ENCODE data around the gene CCL25. TPM values are rescaled to one million over a fixed set of nuclear protein-coding genes. Genes with fewer than 3 reads are reported as not detected.

Gene CCL25
- total and polyA plus RNA-seq, 2 of the 4 experiments (the other 2 are of a cell fraction) = not detected

DNA sequence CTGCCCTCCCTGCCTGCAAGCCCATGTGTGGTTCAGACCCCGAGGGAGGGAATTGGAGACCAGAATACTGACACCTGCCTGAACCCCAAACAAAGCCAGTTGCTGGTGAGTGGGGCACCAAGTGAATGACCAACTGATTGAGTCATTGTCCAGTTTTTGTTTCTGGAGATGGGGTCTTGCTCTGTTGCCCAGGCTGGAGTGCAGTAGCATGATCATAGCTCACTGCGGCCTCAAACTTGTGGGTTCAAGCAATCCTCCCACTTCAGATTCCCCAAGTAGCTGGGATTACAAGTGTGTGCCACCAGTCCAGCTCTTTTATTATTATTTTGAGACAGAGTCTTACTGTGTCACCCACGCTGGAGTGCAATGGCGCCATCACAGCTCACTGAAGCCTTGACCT, 4.0 kb downstream of the CCL25 start:
- intact Hi-C loops (cut with micrococcal nuclease) = no loop called here
- Histone ChIP-seq H2AK5ac (ENCODE audit: low read depth, low read length) (no peak overlapping the region), H3K9me1 (ENCODE audit: insufficient read depth, low read length) (no peaks in the 10 kb centered on the region), H3K27ac (ENCODE audit: insufficient read depth, low read length) (no peak overlapping the region), H3K4me1 (ENCODE audit: control insufficient read depth, insufficient read depth, low read length) (no peaks in the 10 kb centered on the region), H3K79me1 (ENCODE audit: low read depth in 1 of 2, low read length in 2 of 2) (no peaks in the 10 kb centered on the region), H2BK15ac (ENCODE audit: low read depth, low read length) (no peak overlapping the region), H3K9me3 (ENCODE audit: control insufficient read depth, insufficient read depth, low read length) (no peaks in the 10 kb centered on the region), H2BK5ac (ENCODE audit: low read depth, low read length, poor library complexity, severe bottlenecking) (no peak overlapping the region), H3K4me2 (ENCODE audit: low read depth, low read length) (no peak overlapping the region), H3K9ac (ENCODE audit: low read depth, low read length) (no peak overlapping the region), H3K27me3 (ENCODE audit: control insufficient read depth, insufficient read depth, low read length) (peaks cover 6% of the 10 kb centered on the region; the same call in 1 of the 2 replicates), H4K8ac (ENCODE audit: low read depth in 2 of 2, low read length in 2 of 2) (no peak overlapping the region), H4K91ac (ENCODE audit: insufficient read depth, low read depth, low read length) (no peak overlapping the region), H3K14ac (replicated peaks; ENCODE audit: low read depth, low read length) (no peak overlapping the region), H2BK20ac (ENCODE audit: low read depth, low read length) (no peak overlapping the region), H3K56ac (ENCODE audit: extremely low read depth, insufficient read depth, low read length) (no peak overlapping the region), H2AK9ac (replicated peaks; ENCODE audit: low read depth, low read length, poor library complexity) (no peak overlapping the region), H3K18ac (ENCODE audit: low read depth, low read length) (no peak overlapping the region), H4K5ac (ENCODE audit: low read depth, low read length) (no peak overlapping the region), H3K36me3 (ENCODE audit: control insufficient read depth, insufficient read depth, low read length) (no peaks in the 10 kb centered on the region), H2AFZ (replicated peaks; ENCODE audit: low read length, poor library complexity) (no peak overlapping the region), H3K4ac (ENCODE audit: low read depth, low read length) (no peak overlapping the region), H2BK120ac (ENCODE audit: low read depth, low read length) (no peak overlapping the region), H4K20me1 (ENCODE audit: insufficient read depth, low read length) (no peaks in the 10 kb centered on the region), H3K23ac (ENCODE audit: low read depth, low read length) (no peak overlapping the region), H3K4me3 (ENCODE audit: insufficient read depth, low read depth, low read length) (no peak overlapping the region)
- no peak for ATAC-seq (ENCODE audit: low read depth)
- ChIA-PET POLR2A (ENCODE audit: unreplicated experiment) (no interaction called here), CTCF (no interaction called here)
- no TSS peak for BruUV-seq (replicated peaks)
- in situ Hi-C loops (cut with MboI; ENCODE audit: low sequenced_read_pairs) = no loop called here
- TF ChIP-seq, protein P1, sequence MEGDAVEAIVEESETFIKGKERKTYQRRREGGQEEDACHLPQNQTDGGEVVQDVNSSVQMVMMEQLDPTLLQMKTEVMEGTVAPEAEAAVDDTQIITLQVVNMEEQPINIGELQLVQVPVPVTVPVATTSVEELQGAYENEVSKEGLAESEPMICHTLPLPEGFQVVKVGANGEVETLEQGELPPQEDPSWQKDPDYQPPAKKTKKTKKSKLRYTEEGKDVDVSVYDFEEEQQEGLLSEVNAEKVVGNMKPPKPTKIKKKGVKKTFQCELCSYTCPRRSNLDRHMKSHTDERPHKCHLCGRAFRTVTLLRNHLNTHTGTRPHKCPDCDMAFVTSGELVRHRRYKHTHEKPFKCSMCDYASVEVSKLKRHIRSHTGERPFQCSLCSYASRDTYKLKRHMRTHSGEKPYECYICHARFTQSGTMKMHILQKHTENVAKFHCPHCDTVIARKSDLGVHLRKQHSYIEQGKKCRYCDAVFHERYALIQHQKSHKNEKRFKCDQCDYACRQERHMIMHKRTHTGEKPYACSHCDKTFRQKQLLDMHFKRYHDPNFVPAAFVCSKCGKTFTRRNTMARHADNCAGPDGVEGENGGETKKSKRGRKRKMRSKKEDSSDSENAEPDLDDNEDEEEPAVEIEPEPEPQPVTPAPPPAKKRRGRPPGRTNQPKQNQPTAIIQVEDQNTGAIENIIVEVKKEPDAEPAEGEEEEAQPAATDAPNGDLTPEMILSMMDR (conservative IDR thresholded peaks at IDR 0.05; ENCODE audit: low read depth, low read length) = no peak
- no peak for TF ChIP-seq MXI1 (IDR thresholded peaks at IDR 0.05; ENCODE audit: borderline replicate concordance, low read depth, low read length)
- no peak for TF ChIP-seq FOS (IDR thresholded peaks at IDR 0.05; ENCODE audit: low read depth, low read length)
- TF ChIP-seq, protein P2, sequence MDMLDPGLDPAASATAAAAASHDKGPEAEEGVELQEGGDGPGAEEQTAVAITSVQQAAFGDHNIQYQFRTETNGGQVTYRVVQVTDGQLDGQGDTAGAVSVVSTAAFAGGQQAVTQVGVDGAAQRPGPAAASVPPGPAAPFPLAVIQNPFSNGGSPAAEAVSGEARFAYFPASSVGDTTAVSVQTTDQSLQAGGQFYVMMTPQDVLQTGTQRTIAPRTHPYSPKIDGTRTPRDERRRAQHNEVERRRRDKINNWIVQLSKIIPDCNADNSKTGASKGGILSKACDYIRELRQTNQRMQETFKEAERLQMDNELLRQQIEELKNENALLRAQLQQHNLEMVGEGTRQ (IDR thresholded peaks at IDR 0.05; ENCODE audit: low read depth, low read length) = no peak
- TF ChIP-seq BHLHE40 (IDR thresholded peaks at IDR 0.05; ENCODE audit: low read depth, low read length) = no peak
- TF ChIP-seq RFX5 (IDR thresholded peaks at IDR 0.05; ENCODE audit: low read depth, low read length) = no peak
- no peak for TF ChIP-seq NFE2L2 (IDR thresholded peaks at IDR 0.05; ENCODE audit: low read depth, low read length)
- no peak for TF ChIP-seq MAFK (IDR thresholded peaks at IDR 0.05; ENCODE audit: low read depth, low read length)
- no peak for TF ChIP-seq SMC3 (IDR thresholded peaks at IDR 0.05; ENCODE audit: low read depth, low read length)
- TF ChIP-seq POLR2A (IDR thresholded peaks at IDR 0.05; ENCODE audit: low read depth, low read length) = no peak
- TF ChIP-seq RCOR1 (IDR thresholded peaks at IDR 0.05; ENCODE audit: insufficient replicate concordance, low read length) = no peak
- TF ChIP-seq, protein P3, sequence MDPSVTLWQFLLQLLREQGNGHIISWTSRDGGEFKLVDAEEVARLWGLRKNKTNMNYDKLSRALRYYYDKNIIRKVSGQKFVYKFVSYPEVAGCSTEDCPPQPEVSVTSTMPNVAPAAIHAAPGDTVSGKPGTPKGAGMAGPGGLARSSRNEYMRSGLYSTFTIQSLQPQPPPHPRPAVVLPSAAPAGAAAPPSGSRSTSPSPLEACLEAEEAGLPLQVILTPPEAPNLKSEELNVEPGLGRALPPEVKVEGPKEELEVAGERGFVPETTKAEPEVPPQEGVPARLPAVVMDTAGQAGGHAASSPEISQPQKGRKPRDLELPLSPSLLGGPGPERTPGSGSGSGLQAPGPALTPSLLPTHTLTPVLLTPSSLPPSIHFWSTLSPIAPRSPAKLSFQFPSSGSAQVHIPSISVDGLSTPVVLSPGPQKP (IDR thresholded peaks at IDR 0.05; ENCODE audit: borderline replicate concordance, low read depth, low read length) = no peak
- no peak for TF ChIP-seq MAZ (IDR thresholded peaks at IDR 0.05; ENCODE audit: borderline replicate concordance, low read depth, low read length)
- no peak for TF ChIP-seq CHD1 (IDR thresholded peaks at IDR 0.05; ENCODE audit: low read depth, low read length)
- TF ChIP-seq RAD21 (IDR thresholded peaks at IDR 0.05; ENCODE audit: low read length) = no peak
- no peak for TF ChIP-seq CEBPB (IDR thresholded peaks at IDR 0.05; ENCODE audit: low read depth, low read length)
- dilution Hi-C loops (cut with HindIII; ENCODE audit: low sequenced_read_pairs, unreplicated experiment) = no loop called here
- WGBS, 2 experiments (ENCODE audit: extremely low coverage in 2 of 2, insufficient read length in 1 of 2) = no CpG with 5 or more reads among the region's 4 CpGs
- no peak for DNase-seq
